A549 (cell line): ENCODE measurements around the gene PHC2. TPM values are rescaled to one million over a fixed set of nuclear protein-coding genes. Genes with fewer than 3 reads are reported as not detected.

Experiments used
- ATAC-seq, 2 experiments: fragments of 200-7000 bp in 1 of 2; fragments of >200 bp in 1 of 2; cut with Nextera tagmentation in 1 of 2; cut with Tn5 transposase in 1 of 2; 3 replicates each; pipeline versions ENCODE4 v1.8.0 to v1.9.1; 2018 to 2020; ENCODE audit warnings: mild to moderate bottlenecking in 1 of 2, moderate library complexity in 1 of 2
- CTCF ChIA-PET: fragments of 300-600 bp; sonication (Branson Sonifier 250); formaldehyde crosslinking; extraction: SDS; loops from one replicate; lab custom pipeline; 2021; ENCODE audit warnings: antibody characterized with exemption, inconsistent platforms; lab: Yijun Ruan, JAX
- POLR2A ChIA-PET: fragments of 350-600 bp; formaldehyde crosslinking; extraction: SDS; loops from one replicate; lab custom pipeline; 2021; ENCODE audit warnings: antibody characterized with exemption, inconsistent platforms; lab: Yijun Ruan, JAX
- DNase-seq, 2 experiments: peaks; one replicate each; pipeline versions ENCODE4 v3.0.0 to v3.0.0-alpha.2; 2011 to 2016; ENCODE audit warnings: low read depth in 1 of 2, low spot score in 1 of 2
- FAIRE-seq: peaks from 2 replicates; lab custom pipeline; 2011; peaks lifted over from hg19 to GRCh38; lab: Jason Lieb, UNC
- H3K27ac ChIP-seq, 2 experiments: fragments of >200 bp; sonication (Bioruptor Twin); formaldehyde crosslinking; 3 replicates each; pipeline ENCODE4 v1.5.1; 2016 to 2017
- H3K4me1 ChIP-seq: fragments of >200 bp; sonication (Bioruptor Twin); formaldehyde crosslinking; 3 replicates; pipeline ENCODE4 v1.6.1; 2016
- H3K4me2 ChIP-seq: fragments of >200 bp; sonication (Bioruptor Twin); formaldehyde crosslinking; 3 replicates; pipeline ENCODE4 v1.6.1; 2016
- H3K4me3 ChIP-seq: fragments of >200 bp; sonication (Bioruptor Twin); formaldehyde crosslinking; 3 replicates; pipeline ENCODE4 v1.5.1; 2016
- H3K9me3 ChIP-seq: fragments of >200 bp; sonication (Bioruptor Twin); formaldehyde crosslinking; 3 replicates; pipeline ENCODE4 v1.6.1; 2016
- BCL3 ChIP-seq: fragments of >200 bp; sonication (Bioruptor Twin); formaldehyde crosslinking; IDR thresholded peaks from 3 replicates; pipeline ENCODE4 v1.6.1; 2016
- BHLHE40 ChIP-seq: IDR thresholded peaks from 2 replicates; pipeline ENCODE4 v1.6.1; 2012; ENCODE audit warnings: low read depth, low read length, inconsistent platforms
- CEBPB ChIP-seq, 2 experiments: fragments of >200 bp in 1 of 2; sonication (Bioruptor Twin) in 1 of 2; formaldehyde crosslinking in 1 of 2; IDR thresholded peaks; 2 replicates each; pipeline ENCODE4 v1.6.1; 2012 to 2016
- CHD4 ChIP-seq: fragments of 200-600 bp; sonication (generic); IDR thresholded peaks from 2 replicates; pipeline ENCODE4 v1.6.1; 2016; ENCODE audit warnings: antibody characterized with exemption, mild to moderate bottlenecking, borderline replicate concordance
- E2F6 ChIP-seq: IDR thresholded peaks from 2 replicates; pipeline ENCODE4 v1.6.1; 2012; ENCODE audit warnings: low read depth, borderline replicate concordance
- ELK1 ChIP-seq: fragments of 150-350 bp; IDR thresholded peaks from 2 replicates; pipeline ENCODE4 v1.6.1; 2014; ENCODE audit warnings: low read depth, mild to moderate bottlenecking, low read length
- EP300 ChIP-seq, 2 experiments: fragments of >200 bp; sonication (Bioruptor Twin); formaldehyde crosslinking; IDR thresholded peaks; 2 replicates in 1 of 2; 3 replicates in 1 of 2; pipeline ENCODE4 v1.6.1; 2016 to 2017
- GATA3 ChIP-seq: IDR thresholded peaks from 2 replicates; pipeline ENCODE4 v1.6.1; 2012; ENCODE audit warnings: borderline replicate concordance
- HDAC2 ChIP-seq: fragments of 200-600 bp; sonication (generic); IDR thresholded peaks from 2 replicates; pipeline ENCODE4 v1.6.1; 2016
- HES2 ChIP-seq: fragments of >200 bp; sonication (Bioruptor Twin); formaldehyde crosslinking; IDR thresholded peaks from 2 replicates; pipeline ENCODE4 v1.6.1; 2016
- HOXA7 ChIP-seq: fragments of 250-450 bp; sonication (Bioruptor Pico); IDR thresholded peaks from 2 replicates; pipeline ENCODE4 v1.5.0; 2020; ENCODE audit warnings: mild to moderate bottlenecking, moderate library complexity
- KDM1A ChIP-seq: fragments of 200-600 bp; sonication (generic); IDR thresholded peaks from 2 replicates; pipeline ENCODE4 v1.6.1; 2016; ENCODE audit warnings: low read depth, mild to moderate bottlenecking
- MYC ChIP-seq: IDR thresholded peaks from 2 replicates; pipeline ENCODE4 v1.6.1; 2012; ENCODE audit warnings: mild to moderate bottlenecking, inconsistent platforms, low read length, improper control_type of control experiment, borderline replicate concordance
- NFE2L2 ChIP-seq: fragments of 150-350 bp; conservative IDR thresholded peaks from 2 replicates; pipeline ENCODE4 v1.6.1; 2014; ENCODE audit warnings: low read length
- PHF8 ChIP-seq: fragments of 200-600 bp; sonication (generic); IDR thresholded peaks from 2 replicates; pipeline ENCODE4 v1.6.1; 2016; ENCODE audit warnings: low read depth, mild to moderate bottlenecking, antibody characterized with exemption, moderate library complexity, borderline replicate concordance
- SREBF2 ChIP-seq: fragments of 450-650 bp; IDR thresholded peaks from 2 replicates; pipeline ENCODE4 v1.6.1; 2014; ENCODE audit warnings: mild to moderate bottlenecking, moderate library complexity
- WGBS: methylation state at CpG from one replicate; pipeline ENCODE4 v1.1.6; 2017; ENCODE audit errors: missing lambda C conversion rate; 5-methylcytosine and 5-hydroxymethylcytosine counted together
- polyA plus RNA-seq, 4 experiments: library from polyadenylated mRNA; depleted of rRNA in 3 of 4; stranded (reverse); fragments of >200 nt; fragmentation: RNase III in 1 of 4; extraction: RNeasy Plus Mini Kit Qiagen cat#74134 plus additional on column Dnase treatment in 1 of 4; gene quantifications; 2 replicates in 3 of 4; 3 replicates in 1 of 4; pipeline ENCODE4 v1.2.3, GENCODE V29; 2011 to 2017
- TF ChIP-seq, protein P1 (sequence below): fragments of 250-450 bp; sonication (Bioruptor Pico); IDR thresholded peaks from 2 replicates; pipeline ENCODE4 v1.5.0; 2021; ENCODE audit warnings: mild to moderate bottlenecking, moderate library complexity, borderline replicate concordance
- TF ChIP-seq, protein P2 (sequence below): IDR thresholded peaks from 2 replicates; pipeline ENCODE4 v1.6.1; 2012
- TF ChIP-seq, protein P3 (sequence below): fragments of 450-650 bp; IDR thresholded peaks from 2 replicates; pipeline ENCODE4 v1.6.1; 2014; ENCODE audit warnings: antibody characterized with exemption
- TF ChIP-seq, protein P4 (sequence below): IDR thresholded peaks from 2 replicates; pipeline ENCODE4 v1.6.1; 2012

PHC2 gene
- polyA plus RNA-seq, 2 of the 4 experiments (the other 2 are of a cell fraction): 29.9 to 33.2 TPM

- no peaks in the 10 kb centered on the region for H3K9me3 ChIP-seq
- H3K4me2 ChIP-seq: no peak overlapping the region
- ChIA-PET POLR2A (no interaction called here), CTCF (no interaction called here)
- H3K27ac ChIP-seq: no peak overlapping the region
- H3K4me1 ChIP-seq: no peaks in the 10 kb centered on the region
- ATAC-seq: no peak
- H3K4me3 ChIP-seq: no peak overlapping the region
- WGBS: 82% methylated on average over 2 of the region's 2 CpGs
- no peak for DNase-seq
- no peak for FAIRE-seq
- TF ChIP-seq NFE2L2 (no peak), MYC (no peak)
- TF ChIP-seq, all 56 proteins: peak for 0
These were observed 50.1 kb downstream of the PHC2 start for GRCh38 chr1:33380811-33381210.

GRCh38 chr1:33379631-33380354 lies 51.1 kb downstream of the PHC2 start:
- POLR2A ChIA-PET: no interaction called here

DNA sequence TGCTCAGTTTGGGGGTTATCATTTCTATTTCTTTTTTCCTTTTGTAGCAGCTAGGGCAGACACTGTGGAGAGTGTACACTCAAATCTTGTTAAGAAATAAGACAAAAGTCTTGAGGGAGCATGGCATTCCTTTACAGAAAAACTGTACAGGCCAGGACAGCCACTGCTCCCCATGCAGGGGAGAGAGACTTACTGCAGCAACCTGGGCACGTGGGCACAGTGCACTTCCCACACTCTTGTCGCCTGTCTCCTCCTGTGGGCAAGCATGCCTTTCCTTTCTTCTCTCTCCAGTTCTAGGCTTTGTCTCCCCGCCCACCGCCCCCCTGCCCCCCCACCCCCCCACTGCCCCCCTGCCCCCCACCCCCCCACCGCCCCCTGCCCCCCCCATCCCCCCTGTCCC lies 51.9 kb downstream of the PHC2 start:
- DNase-seq: no peak
- no peak for FAIRE-seq
- no peak overlapping the region for H3K4me3 ChIP-seq
- POLR2A ChIA-PET: no interaction called here
- CTCF ChIA-PET: no interaction called here
- H3K9me3 ChIP-seq: no peaks in the 10 kb centered on the region
- H3K27ac ChIP-seq: no peak overlapping the region
- peak; percentile 56 to 59; a peak in 4 of 6 replicates for ATAC-seq
- WGBS: 48% methylated on average over 2 of the region's 5 CpGs
- TF ChIP-seq, protein P1, sequence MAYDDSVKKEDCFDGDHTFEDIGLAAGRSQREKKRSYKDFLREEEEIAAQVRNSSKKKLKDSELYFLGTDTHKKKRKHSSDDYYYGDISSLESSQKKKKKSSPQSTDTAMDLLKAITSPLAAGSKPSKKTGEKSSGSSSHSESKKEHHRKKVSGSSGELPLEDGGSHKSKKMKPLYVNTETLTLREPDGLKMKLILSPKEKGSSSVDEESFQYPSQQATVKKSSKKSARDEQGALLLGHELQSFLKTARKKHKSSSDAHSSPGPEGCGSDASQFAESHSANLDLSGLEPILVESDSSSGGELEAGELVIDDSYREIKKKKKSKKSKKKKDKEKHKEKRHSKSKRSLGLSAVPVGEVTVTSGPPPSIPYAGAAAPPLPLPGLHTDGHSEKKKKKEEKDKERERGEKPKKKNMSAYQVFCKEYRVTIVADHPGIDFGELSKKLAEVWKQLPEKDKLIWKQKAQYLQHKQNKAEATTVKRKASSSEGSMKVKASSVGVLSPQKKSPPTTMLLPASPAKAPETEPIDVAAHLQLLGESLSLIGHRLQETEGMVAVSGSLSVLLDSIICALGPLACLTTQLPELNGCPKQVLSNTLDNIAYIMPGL: no peak
- TF ChIP-seq, protein P2, sequence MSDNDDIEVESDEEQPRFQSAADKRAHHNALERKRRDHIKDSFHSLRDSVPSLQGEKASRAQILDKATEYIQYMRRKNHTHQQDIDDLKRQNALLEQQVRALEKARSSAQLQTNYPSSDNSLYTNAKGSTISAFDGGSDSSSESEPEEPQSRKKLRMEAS: no peak
- TF ChIP-seq ELK1 (no peak), EP300 (IDR thresholded peaks at IDR 0.05) (no peak), HOXA7 (no peak), E2F6 (no peak), NFE2L2 (no peak)
- H3K4me1 ChIP-seq: no peaks in the 10 kb centered on the region
- H3K4me2 ChIP-seq: no peak overlapping the region

More at GRCh38 chr1:33379631-33380354, 51.1 kb downstream of the PHC2 start:
- Histone ChIP-seq H3K4me2 (no peak overlapping the region), H3K9me3 (no peaks in the 10 kb centered on the region), H3K27ac (no peak overlapping the region), H3K4me3 (no peak overlapping the region), H3K4me1 (no peaks in the 10 kb centered on the region)
- WGBS: 45% methylated on average over 10 of the region's 10 CpGs
- no peak for ATAC-seq
- TF ChIP-seq KDM1A (no peak), HDAC2 (no peak), CEBPB (IDR thresholded peaks at IDR 0.05) (peak in 1 of 2 experiments; percentile 40; a peak in 1 of 4 replicates)
- CTCF ChIA-PET: interaction anchor here (1.1 kb wide), 1 partner anchor 12 kb away, joined by 5 read pairs; no protein-coding TSS in a partner anchor
- DNase-seq: no peak
- FAIRE-seq: no peak

- no peak for FAIRE-seq
- no peak overlapping the region for H3K4me2 ChIP-seq
- no peak overlapping the region for H3K4me3 ChIP-seq
- no peak overlapping the region for H3K27ac ChIP-seq
- ATAC-seq: no peak
- DNase-seq: no peak
- POLR2A ChIA-PET: no interaction called here
- 0% methylated on average over 1 of the region's 1 CpG for WGBS
- TF ChIP-seq, protein P3, sequence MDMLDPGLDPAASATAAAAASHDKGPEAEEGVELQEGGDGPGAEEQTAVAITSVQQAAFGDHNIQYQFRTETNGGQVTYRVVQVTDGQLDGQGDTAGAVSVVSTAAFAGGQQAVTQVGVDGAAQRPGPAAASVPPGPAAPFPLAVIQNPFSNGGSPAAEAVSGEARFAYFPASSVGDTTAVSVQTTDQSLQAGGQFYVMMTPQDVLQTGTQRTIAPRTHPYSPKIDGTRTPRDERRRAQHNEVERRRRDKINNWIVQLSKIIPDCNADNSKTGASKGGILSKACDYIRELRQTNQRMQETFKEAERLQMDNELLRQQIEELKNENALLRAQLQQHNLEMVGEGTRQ: no peak
- TF ChIP-seq BHLHE40: no peak
- TF ChIP-seq CHD4: no peak
- TF ChIP-seq HDAC2: no peak
- no peak for TF ChIP-seq NFE2L2
- TF ChIP-seq HES2: no peak
- no peak for TF ChIP-seq PHF8
- TF ChIP-seq E2F6: no peak
- no peak for TF ChIP-seq GATA3
- TF ChIP-seq, protein P4, sequence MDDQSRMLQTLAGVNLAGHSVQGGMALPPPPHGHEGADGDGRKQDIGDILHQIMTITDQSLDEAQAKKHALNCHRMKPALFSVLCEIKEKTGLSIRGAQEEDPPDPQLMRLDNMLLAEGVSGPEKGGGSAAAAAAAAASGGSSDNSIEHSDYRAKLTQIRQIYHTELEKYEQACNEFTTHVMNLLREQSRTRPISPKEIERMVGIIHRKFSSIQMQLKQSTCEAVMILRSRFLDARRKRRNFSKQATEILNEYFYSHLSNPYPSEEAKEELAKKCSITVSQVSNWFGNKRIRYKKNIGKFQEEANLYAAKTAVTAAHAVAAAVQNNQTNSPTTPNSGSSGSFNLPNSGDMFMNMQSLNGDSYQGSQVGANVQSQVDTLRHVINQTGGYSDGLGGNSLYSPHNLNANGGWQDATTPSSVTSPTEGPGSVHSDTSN: no peak
- no peak for TF ChIP-seq SREBF2
- TF ChIP-seq BCL3: no peak
- H3K9me3 ChIP-seq: no peaks in the 10 kb centered on the region
- CTCF ChIA-PET: no interaction called here
- H3K4me1 ChIP-seq: no peaks in the 10 kb centered on the region
These were observed 52.4 kb downstream of the PHC2 start for GRCh38 chr1:33378524-33378923.
